DMS114 treated with DMSO at 0.1 percent for 48 hours (cell line): Measurements from ENCODE around the gene RHBDF1.
A peak's percentile ranks its signal among the peaks of the same experiment; 100 is the strongest.
"Not testable (repeated sequence)": the region's sequence is repeated elsewhere in the genome, so short reads cannot be mapped to it uniquely, and the experiment has no call there.

Experiments used
- DNase-seq: peaks from one replicate; lab custom pipeline; 2025; ENCODE audit not compliant: unreplicated experiment; lab: John Stamatoyannopoulos, UW

RHBDF1 gene

DNA sequence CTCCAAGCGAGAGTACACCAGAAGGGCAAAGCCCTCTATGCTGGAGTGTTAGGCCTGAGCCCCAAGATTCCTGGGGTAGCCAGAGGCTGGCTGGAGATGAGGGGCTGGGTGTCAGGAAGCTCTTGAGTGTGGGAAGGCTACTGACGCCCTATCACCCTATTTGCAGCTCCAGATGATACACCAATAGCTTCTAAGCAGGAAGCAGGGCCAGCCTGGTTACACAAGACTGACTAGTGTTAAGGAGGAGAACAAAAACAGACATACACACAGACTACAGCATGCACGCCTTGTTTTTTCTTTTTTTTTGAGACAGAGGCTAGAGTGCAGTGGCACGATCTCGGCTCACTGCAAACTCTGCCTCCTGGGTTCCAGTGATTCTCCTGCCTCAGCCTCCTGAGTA is 34.9 kb downstream of the RHBDF1 start:
- no peak for DNase-seq

DNA sequence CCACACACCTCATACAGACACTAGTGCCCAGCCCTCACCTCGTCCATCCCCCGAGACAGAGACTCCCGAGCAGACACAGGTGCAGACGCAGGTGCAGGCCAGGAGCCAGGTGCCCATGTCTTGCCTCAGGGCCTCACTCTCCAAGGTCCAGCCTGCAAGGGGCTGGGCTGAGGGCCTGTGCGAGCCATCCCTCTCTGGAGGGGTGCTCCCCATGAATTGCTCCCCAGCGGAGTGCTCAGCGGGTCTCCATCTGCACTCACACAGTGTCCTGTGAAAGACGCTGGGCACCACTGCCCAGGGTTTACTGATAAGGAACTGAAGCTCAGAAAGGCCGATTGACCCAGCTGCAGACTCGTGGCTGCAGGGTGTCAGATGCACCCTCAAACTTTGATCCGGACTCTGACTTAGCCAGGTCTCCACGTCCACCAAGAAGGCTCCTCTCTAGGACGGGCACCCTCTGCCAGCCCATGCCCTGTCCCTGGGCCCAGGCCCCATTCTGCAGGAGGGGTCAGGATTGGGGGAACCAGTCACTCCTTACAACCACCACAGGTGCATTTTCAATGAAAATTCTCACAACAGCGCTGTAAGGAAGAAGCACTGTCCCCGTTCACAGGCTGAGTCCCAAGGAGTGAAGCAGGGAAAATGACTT is 36.0 kb downstream of the RHBDF1 start:
- no peak for DNase-seq

DNA sequence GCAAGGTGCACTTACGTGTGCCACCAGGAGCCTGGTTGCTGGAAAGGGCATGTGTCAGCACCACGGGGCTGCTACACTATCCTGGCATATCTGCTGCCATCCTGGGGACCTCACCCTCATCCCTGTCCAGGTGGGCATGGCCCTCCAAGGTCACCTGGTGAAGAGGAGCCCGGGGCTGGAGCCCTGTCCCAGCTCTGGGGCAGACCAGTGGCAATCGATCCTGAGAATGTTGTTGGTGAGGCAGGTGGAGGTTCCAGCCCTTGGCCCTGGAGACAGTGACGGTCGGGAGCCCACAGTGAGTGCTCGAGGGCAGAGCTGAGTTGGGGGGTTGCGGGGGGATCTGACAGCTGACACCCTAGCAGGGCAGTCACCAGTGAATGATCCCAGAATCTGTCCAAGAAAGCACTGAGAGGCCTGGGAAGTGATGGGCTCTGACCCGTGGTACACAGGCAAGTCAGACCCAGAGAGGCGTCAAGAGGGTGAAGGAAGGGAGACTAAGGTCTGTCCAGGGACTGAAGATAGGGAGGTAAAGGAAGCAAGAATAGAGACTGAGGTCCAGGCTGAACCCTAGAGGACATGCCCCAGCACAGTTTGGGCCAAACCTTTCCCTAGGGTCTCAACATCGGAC is 36.6 kb downstream of the RHBDF1 start:
- no peak for DNase-seq

DNA sequence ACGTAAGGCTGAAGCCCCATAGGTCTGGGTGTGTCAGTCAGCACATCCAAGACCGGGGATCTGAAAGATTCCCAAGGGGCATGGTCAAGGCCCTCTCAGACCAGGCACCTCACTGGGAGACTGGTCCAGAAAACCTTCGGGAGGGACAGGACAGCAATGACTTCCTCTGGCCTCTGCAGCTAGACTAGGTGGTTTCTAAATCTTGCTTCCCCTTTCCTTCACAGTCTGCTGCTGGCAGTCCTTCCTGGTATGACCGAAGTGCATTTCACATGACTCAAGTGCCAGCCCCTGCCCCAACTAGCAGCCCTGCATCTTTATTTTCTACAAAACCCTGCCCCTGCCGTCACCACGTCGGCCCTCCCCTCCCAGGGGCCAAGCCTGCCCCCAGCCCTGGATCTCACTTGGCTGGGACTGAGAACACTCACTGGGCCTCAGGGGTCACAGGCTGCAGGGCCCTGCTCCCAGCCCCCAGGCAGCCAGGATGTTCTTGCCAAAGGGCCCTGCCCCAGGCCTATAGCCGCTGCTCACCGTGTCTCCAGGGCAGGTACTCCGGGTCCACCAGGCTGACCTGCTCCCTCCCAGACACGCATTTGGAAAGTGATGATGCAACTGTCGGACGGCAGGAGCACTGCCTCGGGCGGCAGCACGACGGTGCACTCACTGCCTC is 37.3 kb downstream of the RHBDF1 start:
- no peak for DNase-seq

DNA sequence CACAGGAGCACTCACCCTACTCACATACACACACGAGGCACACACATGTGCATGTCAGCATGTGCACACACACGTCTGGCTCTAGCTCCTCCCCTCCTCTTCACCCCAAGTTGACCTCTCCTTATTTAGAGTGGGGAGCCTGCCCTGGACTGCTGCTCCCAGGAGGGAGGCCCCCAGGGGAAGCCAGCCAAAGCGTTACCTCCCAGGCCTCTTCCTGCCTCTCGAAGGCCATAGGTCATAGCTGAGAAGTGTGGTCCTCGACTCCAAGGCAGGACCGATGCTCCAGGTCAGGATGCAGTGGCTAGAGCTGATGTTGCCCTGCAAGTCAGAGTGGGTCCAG is 37.8 kb downstream of the RHBDF1 start:
- DNase-seq: no peak

DNA sequence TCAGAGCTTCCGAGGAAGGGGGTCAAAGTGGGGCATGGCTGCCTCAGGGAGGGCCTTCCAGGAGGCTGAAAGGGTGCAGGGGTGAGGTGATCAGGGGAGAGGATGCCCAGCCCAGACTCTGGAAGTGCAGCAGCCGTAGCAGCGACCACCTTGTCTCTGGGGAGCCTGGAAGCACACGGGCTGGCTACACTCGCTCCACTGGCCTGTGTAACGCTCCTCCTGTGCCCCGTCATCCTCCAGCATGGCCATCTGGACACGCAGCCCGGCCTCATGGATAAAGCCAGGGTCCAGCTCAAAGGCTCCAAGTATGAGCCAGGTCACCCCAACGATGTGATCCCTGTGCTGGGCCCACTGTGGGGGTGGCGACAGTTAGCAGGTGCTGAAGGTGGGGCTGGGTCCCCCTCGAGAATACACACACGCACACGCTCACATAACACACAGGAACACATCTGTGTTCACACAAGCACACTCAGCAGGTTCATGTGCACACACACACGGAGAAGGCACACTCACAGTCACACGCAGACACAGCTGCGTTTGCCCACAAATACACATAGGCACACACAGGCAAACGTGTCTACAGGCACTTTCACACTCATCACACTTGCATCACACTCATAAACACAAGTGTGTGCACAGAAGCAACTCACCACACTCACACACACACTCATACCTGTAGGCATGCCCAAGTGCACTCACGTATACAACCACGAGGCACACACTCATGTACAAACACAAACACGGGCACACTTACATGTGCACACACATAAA is 38.4 kb downstream of the RHBDF1 start:
- DNase-seq: no peak

DNA sequence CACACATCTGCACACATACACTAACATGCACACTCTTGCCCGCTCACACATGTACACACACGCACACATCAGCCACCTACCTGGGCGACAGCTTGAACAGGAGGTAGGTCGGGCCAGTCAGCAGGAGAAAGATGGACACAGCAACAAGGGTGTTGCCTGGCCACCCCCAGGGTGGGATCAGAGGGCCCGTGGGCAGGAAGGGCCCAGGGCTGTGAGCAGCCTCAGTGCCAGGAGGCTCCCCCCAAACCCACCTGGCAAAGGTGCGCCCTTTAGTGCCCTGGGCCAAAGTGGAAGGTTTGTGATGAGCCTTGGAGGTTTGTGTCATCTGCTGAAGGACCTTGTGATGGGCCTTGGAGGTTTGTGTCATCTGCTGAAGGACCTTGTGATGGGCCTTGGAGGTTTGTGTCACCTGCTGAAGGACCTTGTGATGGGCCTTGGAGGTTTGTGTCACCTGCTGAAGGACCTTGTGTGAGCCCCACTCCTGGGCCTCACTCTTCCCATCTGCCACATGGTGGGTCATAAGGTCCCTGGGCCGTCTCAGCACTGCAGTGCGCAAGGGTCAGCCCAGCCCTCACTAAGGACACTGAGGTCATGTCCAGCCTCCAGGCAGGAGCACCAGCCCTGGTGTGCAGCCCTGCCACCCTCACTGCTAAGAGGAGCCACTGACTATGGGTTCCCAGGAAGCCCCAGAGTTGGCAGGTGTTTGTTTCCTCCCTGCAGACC is 39.1 kb downstream of the RHBDF1 start:
- not testable (repeated sequence) for DNase-seq

DNA sequence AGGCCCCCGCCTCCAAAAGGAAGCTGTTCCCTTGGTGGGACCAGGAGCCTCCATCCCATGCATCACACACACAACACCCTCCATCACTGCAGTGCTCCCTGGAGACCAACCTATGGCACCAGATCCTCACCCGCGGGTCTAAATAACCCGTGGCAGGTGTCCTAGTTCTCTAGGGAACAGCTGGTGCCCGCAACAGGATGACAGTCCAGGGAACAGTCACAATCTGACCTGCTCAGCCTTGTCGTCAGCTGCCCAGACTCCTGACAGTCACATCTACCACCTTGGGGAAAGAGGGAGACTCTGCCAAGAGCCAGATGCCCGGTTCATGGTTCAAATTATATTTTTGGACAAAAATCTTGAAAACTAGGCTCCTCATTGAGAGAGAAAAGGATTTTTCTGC is 41.8 kb downstream of the RHBDF1 start:
- not testable (repeated sequence) for DNase-seq

DNA sequence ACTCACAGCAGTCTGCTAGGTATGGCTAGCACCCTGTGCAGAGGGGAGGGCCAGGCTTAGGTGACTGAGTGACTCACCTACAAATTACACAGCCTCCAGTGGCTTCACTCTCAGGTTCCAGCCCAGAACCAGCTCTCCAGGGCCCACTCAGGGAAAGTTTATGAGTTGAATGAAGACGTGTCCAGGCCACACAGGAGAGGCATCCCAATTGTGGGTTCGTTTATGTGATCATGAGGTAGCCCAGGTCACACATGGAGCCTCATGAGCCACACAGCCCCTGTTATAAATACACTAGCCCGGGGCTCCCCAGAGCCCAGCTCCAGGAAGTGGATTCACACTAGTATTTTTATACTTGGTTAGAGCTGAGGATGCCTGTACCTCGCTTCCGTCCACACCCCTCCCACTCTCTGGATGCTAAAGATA is 46.5 kb downstream of the RHBDF1 start:
- DNase-seq: not testable (repeated sequence)

DNA sequence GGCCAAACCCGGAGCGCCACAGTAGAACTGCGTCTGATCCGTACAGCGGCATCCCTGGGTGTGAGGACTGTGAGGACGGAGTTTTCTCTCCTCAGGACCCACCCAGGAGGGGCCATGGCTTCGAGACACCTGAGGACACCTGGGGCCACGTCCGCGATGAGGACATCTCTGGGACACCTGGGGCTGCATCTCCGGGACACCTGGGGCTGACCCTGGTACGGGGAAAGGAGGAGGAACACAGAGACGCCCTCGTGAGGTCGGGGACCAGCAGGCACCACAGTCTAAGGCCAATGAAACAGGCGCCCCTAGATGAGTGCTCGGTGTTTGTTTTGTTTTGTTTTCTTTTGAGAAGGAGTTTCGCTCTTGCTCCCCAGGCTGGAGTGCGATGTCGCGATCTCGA is 48.3 kb downstream of the RHBDF1 start:
- DNase-seq: not testable (repeated sequence)

DNA sequence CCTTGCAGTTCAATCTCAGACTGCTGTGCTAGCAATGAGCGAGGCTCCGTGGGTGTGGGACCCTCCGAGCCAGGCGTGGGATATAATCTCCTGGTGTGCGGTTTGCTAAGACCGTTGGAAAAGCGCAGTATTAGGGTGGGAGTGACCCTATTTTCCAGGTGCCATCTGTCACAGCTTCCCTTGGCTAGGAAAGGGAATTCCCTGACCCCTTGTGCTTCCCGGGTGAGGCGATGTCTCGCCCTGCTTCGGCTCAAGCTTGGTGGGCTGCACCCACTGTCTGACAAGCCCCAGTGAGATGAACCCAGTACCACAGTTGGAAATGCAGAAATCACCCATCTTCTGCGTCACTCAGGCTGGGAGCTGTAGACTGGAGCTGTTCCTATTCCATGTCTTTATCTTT is 51.5 kb downstream of the RHBDF1 start:
- DNase-seq: not testable (repeated sequence)

DNA sequence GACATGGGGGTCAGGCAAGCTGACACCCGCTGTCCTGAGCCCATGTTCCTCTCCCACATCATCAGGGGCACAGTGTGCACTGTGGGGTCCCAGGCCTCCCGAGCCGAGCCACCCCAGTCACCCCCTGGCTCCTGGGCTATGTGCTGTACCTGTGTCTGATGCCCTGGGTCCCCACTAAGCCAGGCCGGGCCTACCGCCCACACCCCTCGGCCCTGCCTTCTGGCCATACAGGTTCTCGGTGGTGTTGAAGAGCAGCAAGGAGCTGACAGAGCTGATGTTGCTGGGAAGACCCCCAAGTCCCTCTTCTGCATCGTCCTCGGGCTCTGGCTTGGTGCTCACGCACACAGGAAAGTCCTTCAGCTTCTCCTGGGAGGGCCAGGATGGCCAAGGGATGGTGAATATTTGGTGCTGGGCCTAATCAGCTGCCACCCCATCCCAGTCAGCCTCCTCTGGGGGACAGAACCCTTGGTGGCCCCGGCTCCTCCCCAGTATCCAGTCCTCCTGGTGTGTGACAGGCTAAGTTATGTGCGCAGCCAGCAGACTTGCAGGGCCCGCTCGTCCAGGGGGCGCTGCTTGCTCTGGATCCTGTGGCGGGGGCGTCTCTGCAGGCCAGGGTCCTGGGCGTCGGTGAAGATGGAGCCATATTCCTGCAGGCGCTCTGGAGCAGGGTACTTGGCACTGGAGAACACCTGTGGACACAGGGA is 55.2 kb downstream of the RHBDF1 start:
- DNase-seq: not testable (repeated sequence)

DNA sequence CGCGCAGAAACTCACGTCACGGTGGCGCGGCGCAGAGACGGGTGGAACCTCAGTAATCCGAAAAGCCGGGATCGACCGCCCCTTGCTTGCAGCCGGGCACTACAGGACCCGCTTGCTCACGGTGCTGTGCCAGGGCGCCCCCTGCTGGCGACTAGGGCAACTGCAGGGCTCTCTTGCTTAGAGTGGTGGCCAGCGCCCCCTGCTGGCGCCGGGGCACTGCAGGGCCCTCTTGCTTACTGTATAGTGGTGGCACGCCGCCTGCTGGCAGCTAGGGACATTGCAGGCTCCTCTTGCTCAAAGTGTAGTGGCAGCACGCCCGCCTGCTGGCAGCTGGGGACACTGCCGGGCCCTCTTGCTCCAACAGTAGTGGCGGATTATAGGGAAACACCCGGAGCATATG is 61.7 kb downstream of the RHBDF1 start:
- DNase-seq: peak; percentile 34

DNA sequence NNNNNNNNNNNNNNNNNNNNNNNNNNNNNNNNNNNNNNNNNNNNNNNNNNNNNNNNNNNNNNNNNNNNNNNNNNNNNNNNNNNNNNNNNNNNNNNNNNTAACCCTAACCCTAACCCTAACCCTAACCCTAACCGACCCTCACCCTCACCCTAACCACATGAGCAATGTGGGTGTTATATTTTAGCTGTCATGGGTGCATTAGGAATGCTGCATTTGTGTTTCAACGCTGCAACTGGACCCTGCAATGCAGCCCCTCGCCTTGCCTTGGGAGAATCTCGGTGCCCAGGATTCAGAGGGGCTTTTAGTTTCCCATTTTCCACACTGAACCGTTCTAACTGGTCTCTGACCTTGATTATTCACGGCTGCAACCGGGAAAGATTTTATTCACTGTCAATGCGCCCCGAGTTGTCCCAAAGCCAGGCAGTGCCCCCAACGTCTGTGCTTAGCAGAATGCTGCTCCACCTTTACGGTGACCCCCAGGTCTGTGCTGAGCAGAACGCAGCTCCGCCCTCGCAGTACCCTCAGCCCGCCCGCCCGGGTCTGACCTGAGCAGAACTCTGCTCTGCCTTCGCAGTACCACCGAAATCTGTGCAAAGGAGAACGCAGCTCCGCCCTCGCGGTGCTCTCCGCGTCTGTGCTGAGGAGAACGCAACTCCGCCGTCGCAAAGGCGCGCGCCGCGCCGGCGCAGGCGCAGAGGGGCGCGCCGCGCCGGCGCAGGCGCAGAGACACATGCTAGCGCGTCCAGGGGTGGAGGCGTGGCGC is 62.3 kb downstream of the RHBDF1 start:
- DNase-seq: no peak
